GM19372 (cell line): ENCODE measurements around the gene SOD3.

ENCODE experiments used
- ATAC-seq: cut with Tn5 transposase; IDR thresholded peaks from one replicate; pipeline ENCODE4 v1.9.1; 2021; ENCODE audit warnings: mild to moderate bottlenecking, low read depth, moderate library complexity; ENCODE audit not compliant: unreplicated experiment

SOD3 gene

DNA sequence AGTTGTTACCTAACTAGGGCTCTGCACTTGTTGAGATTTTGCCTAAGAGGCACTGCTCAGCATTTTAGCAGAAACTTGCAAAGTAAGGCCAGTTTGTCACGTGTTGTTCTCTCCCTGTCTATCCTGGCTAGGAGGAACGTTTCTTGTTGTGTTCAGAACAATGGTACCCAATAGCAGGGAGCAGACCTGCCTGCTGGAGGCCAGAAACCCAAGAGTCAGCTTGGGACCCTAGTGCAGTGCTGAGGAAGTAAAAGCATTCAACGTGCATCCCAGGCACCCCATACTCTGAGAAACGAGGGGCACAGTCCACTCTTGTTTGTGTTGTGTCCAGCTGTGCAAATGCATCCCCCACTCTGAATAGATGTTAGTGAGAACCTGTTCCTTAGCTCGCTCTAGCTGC, 42.4 kb downstream of the SOD3 start:
- no peak for ATAC-seq

DNA sequence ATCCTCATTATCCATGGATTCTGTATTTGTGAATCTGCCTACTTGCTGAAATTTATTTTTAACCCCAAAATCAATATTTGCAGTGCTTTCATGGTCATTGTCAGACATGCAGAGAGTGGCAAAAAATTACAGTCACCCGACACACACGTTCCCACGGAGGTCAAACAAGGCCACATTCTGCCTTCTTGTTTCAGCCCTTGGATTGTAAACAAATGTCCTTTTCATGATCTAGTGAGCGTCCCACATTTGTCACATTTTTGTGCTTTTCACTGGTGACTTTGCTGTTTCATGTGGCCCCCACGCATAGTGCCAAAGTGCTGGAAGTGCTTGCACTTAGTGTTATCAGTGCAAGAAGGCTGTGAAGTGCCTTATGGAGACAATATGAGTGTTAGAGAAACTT, 45.0 kb downstream of the SOD3 start:
- ATAC-seq: no peak

- ATAC-seq: no peak
Observed at GRCh38 chr4:24840826-24841543, 45.6 kb downstream of the SOD3 start.

DNA sequence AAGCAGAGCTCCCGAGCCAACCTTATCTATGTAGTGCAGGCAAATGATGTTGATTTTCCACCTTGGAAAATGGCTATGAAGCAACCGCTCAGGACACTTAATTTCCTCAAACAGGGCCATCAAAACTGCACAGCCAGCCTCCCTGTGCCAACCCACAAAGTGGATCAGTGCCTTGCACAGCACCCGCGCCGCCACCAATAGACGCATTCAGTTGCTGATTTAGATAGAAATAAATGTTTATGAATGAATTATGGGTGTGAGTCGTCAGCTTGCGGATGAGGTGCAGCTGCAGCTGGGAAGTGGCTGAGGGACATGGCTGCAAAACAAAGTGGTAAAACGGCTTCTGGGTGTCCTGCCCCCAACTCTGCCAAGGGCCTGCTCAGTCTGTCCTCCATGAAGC, 47.0 kb downstream of the SOD3 start:
- no peak for ATAC-seq

DNA sequence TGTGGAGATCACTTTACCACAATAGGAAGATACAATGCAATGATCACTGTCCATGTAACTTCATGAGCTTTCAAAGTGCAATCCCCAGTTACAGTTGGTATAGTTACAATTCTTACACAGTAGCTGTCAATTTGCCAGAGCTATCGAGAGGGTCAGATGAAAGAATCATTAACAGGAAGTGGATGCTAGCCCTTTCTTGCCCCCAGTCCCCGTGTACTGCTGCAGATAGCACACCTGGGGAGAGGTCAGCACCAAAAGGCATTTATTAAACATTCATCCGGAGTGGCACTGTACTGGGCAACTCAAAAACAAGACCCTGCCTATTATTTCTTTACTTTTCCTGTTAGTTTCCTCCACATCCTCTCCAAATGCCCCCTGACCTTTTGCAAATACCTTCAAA, 47.7 kb downstream of the SOD3 start:
- no peak for ATAC-seq

- ATAC-seq: no peak
Observed at GRCh38 chr4:24845132-24845531, 49.8 kb downstream of the SOD3 start.

- ATAC-seq: no peak
Observed at GRCh38 chr4:24845902-24846301, 50.5 kb downstream of the SOD3 start.

GRCh38 chr4:24846716-24847115, 51.3 kb downstream of the SOD3 start:
- no peak for ATAC-seq

DNA sequence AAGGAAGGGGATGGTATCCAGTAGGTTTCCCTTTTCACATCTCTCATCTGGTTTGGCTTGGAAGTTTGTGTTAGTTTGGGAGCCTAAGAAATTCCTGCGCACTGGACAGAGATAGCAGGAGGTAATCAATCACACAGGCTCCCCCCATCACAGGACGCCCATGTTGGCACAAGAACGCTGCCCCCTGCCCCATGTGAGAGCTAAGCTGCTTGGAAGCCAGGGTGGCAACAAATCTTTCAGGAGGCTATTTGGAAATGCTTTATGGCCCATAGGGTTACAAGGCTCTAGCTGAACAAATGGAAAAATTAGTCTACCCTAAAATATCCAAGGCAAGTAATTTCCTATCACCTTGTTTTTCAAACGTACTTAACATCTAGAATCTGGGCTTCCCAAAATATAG, 54.0 kb downstream of the SOD3 start:
- no peak for ATAC-seq

- no peak for ATAC-seq
Observed at GRCh38 chr4:24849756-24850155, 54.4 kb downstream of the SOD3 start.
